ENCODE data around the gene COG7.
"Not testable (repeated sequence)": the region's sequence is repeated elsewhere in the genome, so short reads cannot be mapped to it uniquely, and the experiment has no call there.

The COG7 gene

DNA sequence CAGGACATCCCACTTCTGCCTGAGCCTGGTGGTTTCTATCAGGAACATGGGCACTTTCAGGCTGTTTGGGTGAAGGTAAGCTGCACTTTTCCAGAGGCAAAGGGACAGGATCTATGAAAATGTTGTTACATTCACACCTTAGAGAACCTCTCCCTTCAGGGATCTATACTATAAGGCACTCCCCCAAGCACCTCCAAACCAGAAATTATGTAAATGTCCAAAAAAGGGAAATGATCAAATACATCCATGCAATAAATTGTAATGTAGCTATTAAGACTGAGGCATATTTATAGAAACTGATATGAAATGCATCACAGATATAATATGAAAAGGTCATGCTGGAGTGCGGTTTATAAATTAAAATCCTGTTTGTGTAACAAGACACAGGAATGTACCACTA is 23.3 kb upstream of the COG7 start:
- DNase-seq (ENCODE audit: low read depth in 2 of 2), result no peak

DNA sequence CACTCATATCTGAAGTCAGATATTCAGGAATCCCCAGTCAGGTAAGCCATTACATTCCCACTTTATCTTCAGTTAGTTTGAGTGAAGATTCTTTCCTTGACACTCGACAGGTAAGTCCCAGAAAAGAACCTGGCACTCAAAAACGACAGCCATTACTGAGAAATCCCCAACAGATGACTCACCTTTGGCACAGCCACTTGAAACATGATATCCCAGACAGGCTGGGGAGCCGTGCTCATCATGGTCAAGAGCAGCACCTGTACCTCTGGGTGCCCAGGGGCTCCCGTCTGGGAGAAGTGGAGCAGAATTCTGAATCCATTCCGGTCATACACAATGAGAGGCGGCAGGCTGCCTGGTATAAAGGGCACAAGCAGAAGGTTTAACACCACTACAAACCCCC is 16.8 kb upstream of the COG7 start:
- no peak for DNase-seq (ENCODE audit: low read depth in 2 of 2)

DNA sequence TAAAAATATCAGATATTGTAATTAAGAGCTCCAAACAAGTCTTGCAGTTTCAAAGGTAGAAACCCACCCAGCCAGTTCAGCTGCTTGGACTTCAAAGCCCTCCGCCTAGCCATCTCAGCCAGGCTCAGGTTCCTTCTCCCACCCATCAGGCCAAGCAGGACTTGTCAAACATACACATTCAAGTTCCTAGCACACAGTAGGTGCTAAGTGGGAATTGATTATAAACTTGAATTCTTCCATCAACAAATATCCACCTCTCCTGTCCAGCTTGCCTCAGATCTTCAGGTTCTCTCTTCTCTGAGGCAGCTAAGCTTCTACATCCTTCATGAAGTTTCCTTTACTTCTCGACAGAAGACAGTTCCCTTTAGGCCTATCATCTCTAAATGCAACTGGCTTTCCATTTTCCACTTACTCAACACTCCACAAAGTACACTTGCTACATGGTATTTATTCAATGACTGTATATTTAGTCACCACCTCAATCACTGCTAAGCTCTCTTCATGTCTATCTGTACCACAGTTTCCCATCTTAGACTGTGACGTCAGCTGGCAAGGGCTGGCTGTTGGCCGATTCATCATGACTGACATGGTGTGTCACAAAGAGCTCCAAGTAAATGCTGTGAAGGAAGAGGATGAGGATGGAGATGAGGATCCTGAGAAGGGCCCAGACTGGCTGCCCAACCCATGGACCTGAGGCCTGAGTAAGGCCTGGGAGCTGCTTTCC is 13.3 kb upstream of the COG7 start:
- no peak for DNase-seq (ENCODE audit: low read depth in 2 of 2)

DNA sequence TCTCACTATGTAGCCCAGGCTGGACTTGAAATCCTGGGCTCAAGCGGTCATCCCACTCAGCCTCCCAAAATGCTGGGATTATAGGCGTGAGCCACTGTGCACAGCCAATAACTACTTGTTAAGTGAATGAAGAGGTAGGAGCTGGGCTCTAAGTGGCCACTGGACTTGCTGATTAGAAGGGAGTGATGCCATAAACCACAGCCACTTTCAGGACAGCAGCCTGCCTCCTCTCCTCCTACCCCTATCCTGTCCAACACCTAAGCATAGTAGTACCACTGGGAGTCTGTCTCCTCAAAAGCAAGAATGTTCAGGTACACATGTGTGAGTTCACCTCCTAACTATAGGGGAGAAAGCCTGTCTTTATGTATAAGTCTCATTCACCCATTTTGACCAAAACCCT is 12.2 kb upstream of the COG7 start:
- no peak for DNase-seq (ENCODE audit: low read depth in 2 of 2)

DNA sequence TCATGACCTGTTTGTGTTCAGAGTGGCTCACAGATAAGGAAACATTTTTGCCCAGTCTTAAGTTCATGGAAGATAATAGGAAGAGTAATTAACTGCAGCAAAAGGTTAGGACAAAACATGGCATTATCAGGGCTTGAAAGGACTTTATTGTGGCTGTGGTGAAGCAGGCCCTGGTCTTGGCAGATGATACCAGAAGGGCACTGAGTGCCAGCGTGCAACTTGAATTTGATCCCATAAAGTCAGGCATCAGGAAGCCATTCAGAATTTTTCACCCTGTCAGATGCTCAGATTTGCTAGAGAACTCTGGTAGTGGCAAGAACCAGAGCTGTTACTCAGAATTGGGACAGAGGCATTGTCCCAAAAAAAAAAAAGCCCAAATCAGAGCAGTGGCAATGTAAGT is 11.2 kb upstream of the COG7 start:
- DNase-seq (ENCODE audit: low read depth in 2 of 2), result no peak

DNA sequence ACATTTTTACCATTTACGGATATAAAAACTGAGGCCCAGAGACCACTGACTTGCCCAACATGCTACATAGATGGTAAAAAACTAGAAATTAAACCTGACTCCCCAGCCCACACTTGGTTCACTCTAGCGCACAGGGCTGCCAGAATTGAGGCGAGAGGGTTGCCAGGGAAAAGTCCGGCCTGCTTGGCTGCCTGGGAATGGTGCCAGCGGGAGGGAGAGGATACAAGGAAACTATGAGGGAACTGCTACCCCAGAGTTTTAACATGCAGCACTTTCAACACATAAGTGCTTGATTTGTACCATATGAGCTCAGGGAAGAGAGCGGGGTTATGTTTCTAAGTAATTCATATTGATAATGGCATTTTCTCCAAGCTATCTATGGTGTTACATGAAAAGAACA is 10.0 kb upstream of the COG7 start:
- DNase-seq (ENCODE audit: low read depth in 2 of 2), result not testable (repeated sequence)

DNA sequence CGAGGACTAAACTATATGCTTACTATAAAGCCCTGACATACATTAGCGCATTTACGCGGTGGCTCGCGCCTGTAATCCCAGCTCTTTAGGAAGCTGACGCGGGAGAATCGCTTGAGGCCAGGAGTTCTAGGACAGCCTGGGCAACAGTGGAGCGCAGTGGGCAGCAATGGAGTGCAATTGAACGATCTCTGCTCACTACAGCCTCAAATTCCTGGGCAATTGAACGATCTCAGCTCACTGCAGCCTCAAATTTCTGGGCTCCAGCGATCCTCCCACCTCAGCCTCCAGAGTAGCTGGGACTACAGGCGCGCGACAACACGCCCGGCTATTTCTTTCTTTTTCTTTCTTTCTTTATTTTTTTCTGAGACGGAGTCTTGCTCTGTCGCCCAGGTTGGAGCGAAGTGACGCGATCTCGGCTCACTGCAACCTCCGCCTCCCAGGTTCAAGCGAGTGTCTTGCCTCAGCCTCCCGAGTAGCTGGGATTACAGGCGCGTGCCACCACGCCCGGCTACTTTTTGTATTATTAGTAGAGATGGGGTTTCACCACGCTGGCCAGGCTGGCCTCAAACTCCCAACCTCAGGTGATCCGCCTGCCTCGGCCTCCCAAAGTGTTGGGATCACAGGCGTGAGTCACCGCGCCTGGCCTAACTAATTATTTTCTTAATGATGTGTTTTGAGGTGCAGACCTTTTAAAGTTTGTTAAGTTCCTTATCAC is 506 bp upstream of the COG7 start:
- no peak for DNase-seq (ENCODE audit: low read depth in 2 of 2)

DNA sequence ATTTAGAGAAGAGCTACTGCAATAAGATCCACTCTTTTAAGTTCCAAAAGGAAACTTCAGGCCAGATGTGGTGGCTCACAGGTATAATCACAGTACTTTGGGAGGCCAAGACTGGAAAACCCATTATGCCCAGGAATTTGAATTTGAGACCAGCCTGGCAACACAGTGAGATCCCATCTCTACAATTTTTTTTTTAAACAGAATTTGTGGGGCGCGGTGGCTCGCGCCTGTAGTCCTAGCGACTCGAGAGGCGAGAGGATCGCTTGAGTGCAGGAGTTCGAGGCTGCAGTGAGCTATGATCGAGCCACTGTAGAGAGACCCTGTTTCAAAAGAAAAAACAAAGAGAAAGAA is 793 bp downstream of the COG7 start:
- DNase-seq (ENCODE audit: low read depth in 2 of 2), result no peak

DNA sequence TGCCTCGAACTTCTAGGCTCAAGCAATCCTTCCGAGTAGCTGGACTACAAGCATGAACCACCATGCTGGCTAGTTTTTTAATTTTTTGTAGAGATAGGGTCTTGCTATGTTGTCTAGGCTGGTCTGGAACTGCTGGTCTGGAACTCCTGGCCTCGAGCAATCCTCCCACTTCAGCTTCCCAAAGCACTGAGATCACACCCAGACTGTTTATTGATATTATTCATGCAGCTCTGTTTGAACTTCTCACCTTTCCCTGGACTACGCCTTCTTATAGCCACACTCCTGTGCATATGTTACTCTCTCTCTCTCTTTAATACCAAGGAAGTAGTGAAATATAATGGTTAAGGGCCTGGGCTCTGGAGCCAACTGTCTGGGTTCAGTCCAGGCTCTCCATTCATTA is 4.6 kb downstream of the COG7 start:
- DNase-seq (ENCODE audit: low read depth in 2 of 2), result no peak

DNA sequence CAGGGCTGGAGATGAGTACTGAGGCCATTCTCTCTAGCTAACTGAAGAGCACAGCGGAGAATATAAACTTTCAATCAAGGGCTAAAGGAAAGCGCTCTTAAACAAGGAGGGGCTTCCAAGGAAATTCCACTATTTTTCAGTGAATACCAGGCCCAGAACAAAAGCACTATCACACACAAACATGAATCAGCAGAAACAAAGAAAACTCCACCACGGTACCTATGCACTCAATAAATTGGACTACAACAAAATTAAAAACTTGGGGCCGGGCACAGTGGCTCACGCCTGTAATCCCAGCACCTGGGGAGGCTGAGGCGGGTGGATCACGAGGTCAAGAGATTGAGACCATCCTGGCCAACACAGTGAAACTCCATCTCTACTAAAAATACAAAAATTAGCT is 15.4 kb downstream of the COG7 start:
- DNase-seq (ENCODE audit: low read depth in 2 of 2), result not testable (repeated sequence)

DNA sequence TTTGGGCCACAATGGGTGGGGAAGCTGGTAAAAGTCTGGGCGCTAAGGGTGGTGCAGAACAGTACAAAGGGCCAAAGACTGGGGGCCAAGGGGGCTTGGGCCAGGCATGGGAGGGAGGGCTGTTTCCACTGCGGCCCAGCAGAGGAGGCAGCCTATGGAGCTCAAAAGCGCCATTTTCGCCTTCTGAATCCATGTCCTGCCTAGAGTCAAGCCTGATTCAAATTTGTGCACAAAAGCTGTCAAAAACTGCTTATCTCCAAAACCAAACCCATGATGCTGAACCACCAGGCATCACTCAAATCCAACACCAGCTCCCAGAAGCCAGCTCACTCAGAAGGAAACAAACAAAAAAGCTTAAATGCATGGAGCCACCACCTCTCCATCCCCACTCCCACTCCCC is 16.0 kb downstream of the COG7 start:
- DNase-seq (ENCODE audit: low read depth in 2 of 2), result no peak

DNA sequence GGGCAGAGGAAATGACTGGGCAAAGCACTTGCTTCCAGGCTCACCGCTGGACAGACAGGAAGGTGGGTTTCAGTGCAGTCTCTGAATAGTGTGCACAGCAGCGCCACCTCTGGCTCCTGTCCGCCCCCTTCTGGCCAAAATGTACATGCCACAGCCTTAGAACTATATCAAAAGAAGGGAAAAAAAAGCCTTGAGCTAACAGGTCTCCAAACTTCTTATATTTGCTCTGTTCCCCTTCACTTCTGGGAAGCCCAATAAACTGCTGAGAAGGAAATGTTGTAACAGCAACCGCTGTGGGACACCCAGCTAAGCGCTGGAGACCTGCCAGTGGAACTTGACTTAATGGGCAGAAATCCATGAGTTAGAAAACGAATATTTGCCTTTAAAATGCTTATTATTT is 17.5 kb downstream of the COG7 start:
- peak; percentile 23 to 37 for DNase-seq (ENCODE audit: low read depth in 2 of 2)

DNA sequence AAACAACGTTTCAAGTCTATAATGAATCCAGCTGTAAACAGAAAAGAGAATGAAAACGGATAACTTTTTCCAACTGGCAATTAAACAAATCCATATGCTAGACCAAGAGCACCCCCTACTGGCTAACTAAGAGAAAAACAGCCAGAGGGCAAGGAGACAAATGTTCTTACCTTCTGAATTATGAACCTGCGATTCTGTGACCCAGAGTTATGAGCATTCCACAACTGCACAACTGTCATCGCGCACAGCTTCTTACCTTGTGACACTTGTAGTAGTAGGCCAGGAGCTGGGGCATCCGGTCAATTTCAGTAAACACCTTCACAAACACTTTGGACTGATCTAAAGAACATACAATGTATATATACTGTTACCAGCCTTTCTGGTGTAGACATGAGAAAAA is 18.6 kb downstream of the COG7 start:
- DNase-seq (ENCODE audit: low read depth in 2 of 2), result no peak

DNA sequence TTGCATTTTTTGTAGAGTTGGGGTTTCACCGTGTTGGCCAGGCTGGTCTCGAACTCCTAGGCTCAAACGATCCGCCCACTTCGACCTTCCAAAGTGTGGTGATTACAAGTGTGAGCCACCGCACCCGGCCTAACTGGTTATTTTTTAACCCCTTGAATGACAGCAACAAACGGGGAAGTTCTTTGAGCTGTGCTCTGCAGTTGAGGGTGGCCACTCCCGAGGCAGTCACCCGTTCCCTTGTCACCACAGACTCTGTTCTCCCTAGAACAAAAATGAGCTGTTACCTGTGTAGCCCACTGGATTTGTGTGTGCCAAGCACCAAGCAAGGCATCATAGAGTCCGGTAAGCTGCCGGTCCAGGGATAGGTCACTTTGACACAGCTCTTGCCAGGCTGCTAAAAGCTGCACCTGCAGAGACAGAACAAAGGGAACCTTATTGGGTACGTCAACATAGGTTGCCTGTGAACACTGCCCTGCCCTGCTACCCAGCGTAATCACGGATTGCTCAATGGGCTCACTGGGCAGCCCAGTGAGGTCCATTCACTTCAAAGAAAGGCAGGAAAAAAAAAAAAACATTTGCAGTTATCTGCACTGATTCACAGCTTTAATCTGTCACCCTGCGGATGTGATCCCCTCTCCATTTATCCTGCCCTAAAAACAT is 19.6 kb downstream of the COG7 start:
- DNase-seq (ENCODE audit: low read depth in 2 of 2), result no peak

DNA sequence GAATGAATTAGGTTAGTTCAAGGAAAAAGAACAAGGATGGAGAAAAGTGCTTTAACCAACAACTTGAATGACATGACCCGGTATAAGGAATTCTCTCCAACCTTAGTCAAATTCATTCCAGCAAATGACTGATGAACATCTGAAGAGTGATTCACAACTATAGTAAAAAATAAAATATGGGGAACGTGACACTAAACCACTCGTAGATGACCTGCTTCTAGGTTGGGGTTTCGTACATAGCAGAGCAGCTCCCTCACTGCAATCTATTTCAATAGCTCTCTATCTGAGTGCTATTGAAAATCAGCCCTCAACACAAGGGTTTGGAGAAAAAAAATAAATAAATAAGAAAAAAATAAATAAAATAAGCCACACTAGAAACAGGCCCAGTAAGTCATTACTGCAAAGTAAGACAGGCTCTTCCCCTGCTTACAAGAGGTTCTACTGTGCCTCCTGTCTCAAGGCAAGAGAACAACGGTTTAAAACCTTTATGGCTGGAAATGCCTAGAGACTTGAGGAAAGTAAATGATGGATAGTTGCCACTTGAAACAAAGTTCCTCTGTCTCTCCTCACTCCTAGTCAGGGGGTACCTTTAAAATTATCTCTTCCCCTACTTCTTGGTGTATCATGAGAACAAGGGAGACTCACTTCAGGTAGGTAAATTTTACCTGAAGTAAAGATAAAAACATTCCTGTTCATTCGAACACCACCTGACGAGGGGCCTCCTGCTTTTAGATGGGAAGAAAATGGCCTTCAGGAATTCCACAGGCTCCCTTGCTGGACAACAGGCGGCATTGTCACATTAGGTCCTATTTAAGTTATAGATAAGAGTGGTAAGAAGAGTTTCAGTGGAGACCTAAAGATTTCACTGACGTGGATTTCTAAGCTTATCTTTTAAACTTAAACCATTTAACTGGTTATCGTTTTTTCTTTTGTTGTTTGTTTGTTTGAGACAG is 20.5 kb downstream of the COG7 start:
- no peak for DNase-seq (ENCODE audit: low read depth in 2 of 2)

DNA sequence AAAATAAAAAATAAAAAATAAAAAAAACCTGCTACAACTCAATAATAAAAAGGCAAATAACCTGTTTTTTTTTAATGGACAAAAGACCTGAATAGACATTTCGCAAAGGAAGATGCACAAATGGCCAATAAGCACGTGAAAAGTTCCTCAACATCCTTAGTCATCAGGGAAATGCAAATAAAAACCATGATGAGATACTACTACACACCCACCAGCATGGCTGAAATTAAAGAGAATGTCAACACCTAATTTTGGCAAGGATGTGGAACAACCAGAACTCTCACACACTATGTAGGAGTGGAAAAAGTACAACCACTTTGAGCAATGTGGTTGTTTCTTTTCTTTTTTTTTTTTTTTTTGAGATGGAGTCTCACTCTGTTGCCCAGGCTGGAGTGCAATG is 24.6 kb downstream of the COG7 start:
- DNase-seq (ENCODE audit: low read depth in 2 of 2), result no peak

DNA sequence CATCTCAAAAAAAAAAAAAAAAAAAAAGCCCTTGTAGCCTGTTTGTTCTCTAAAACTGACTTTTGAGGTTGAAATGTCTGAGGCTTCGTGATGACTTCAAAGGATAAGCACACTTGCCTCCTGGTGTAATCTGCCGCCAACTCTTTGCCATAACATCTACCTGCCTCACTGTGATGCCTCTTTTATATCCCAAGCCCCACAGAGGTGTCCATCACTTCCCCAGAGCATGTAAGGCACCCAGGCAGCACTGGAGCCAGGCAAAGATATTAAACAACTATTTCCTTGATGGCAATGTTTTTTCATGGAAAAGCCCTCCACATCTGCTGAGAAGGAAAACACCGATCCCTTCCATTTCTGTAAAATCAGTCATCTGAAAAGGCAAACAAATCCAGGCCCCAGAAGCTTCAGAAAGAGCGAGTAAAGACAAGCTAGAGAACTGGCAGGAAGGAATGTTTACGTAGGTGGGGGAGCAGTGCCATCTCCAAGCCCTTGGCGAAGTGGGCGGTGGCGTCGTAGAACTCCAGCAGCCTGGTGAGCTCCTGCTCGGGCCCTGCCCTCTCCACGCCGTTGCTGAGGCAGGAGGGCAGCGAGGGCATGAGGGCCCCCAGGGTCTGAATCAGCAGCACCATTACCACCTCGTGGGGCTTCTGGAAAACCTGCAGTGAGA is 28.6 kb downstream of the COG7 start:
- no peak for DNase-seq (ENCODE audit: low read depth in 2 of 2)

DNA sequence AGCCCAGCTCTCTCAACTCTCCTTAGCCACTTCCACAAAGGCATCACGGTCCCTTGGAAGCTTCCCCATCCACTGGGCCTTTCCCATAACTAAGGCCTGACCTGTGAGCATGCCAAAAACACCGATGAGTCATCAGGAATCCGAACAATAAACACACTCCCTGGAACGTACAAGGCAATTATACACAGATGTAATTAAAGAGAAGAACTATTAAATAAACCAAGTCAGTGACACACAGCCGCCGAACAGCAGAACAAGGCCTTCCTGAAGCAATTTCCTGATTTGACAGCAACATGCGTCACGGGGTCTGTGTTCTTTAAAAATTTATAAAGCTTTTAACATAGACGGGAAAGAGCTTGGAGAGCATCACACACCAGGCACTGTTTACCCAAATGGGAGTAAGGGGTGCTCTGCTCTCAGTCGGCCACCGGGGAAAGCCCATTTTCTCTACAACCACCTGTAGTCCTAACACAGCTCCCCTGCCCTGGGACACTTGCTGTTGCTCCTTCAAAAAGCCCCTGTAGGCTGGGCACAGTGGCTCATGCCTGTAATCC is 29.4 kb downstream of the COG7 start:
- no peak for DNase-seq (ENCODE audit: low read depth in 2 of 2)

DNA sequence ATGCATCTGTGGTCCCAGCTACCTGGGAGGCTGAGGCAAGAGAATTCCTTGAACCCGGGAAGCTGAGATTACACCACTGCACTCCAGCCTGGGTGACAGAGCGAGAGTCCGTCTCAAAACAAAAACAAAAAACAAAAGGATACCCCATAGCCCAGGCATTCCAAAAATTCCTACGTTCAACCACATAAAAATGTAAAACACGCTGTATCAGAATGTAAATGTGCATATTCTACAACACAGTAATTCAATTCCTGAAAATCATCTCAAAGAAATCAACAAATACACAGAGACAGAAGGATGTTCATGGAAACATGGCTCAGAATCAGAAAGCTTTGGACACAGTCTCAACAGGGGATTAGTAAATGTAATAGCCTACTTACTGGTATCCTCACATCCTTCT is 33.0 kb downstream of the COG7 start:
- no peak for DNase-seq (ENCODE audit: low read depth in 2 of 2)

DNA sequence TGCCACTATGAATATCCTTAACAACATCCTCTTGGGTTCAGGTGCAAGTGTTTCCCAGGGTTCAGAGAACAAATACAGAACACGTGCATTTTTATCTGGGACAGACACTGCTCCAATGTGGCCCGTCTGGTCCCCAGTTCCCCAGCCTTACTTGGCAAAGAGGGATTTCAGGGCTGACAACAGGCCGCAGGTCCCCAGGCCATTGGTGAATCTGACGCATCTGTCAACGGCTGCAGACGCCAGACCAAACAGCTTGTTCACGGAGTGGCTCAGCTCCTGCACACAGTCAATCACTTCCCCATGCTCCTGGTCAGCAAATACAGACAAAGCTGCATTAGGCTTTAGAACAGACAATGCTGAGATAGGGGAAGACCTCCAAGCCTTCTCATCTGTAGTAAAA is 36.2 kb downstream of the COG7 start:
- no peak for DNase-seq (ENCODE audit: low read depth in 2 of 2)

DNA sequence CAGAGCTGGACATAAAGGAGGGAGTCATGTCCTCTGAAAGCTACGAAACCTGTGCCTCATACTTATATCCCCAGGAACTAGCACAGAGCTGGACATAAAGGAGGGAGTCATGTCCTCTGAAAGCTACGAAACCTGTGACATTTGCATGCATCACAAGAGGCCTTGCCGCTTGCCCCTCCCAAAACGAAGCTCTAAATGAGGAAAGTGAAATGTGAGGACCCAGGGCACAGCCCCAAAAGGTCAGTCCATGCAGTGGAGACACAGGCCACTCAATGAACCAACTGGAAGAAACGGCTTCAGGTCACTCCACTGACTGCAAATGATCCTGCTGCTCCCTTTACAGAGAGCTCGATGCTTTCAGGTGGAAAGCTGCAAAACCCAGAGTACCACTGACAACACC is 38.3 kb downstream of the COG7 start:
- DNase-seq (ENCODE audit: low read depth in 2 of 2), result no peak
